Activated CD4-positive, alpha-beta T cell treated with anti-CD3 and anti-CD28 coated beads for 4 hours (primary cell): ENCODE measurements around the gene MYO1E.
"Not testable (repeated sequence)": the region's sequence is repeated elsewhere in the genome, so short reads cannot be mapped to it uniquely, and the experiment has no call there.

Source experiments
- DNase-seq, 2 donors: peaks; one replicate each; pipeline ENCODE4 v3.0.0-alpha.2; 2020

MYO1E gene

DNA sequence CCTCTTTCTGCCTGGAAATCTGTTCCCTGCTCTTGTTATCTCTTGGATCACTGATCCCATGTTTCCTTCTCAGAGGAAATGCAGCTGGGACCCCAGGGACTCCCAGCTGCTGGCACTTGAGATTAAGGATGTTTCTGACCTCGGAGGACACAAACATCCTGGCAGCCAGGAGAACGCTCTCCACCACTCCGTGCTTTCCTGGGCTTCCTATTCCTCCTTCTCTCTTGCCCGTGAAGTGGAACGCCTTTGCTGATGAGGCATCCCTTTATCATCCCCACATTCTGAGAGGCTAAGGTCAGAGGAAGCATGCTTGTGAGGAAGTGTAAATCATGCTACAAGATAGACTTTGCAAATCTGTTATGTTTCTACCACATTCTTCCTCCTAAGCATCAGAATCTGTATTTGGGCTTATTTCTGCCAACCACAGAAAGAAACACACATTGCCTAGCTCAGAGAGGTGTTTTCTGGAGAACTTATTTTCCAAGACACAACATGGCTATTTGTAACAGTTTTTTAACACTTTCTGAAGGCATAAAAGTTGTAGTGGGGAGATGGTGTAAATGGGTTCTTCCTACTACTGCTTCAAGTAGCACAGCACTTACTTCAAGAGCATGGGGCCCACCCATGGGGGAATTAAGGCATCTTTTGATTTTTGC is 191.6 kb downstream of the MYO1E start:
- no peak for DNase-seq

DNA sequence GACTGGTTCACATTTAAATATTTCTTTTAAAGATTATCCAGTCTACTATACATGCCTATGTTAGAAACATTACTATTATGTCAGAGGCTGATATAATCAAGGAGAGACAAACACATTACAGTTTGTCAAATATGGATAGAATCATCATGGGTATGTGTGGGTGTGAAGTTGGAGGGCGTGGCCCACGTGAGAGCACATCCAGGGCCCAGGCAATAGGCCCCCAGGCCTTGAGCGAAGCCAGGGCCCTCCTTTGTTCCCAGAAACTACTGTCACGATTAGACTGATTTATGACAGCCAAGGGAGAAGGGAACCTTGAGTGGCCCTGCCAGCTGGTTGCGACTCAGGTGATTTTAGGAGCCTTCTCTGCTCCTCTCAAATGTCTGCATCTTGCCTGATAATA is 193.0 kb downstream of the MYO1E start:
- DNase-seq: no peak

DNA sequence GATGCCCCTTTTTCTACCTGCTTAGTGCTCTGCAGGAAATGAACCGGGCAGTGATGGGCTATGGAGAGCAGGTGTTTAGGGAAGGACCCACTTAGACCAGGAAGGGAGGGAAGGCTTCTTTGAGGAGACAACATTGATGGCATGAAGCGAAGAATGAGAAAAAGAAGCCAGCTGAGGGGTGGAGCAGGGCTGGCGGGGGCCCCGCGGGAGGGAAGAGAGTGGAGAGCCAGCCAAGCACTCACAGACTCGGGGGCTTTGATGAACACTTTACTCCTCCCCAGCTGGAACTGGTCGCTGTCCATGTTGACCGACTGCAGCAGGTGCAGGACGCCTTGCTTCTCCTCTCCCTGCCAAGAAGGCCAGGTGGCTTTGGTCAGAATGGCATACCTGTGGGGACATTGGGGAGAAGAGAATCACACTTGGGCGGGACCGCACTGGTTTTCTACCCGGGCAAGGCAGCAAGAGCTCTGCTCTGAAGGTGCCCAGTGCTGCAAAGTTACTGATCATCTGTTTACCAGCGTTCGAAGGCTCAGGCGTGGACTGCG is 194.4 kb downstream of the MYO1E start:
- no peak for DNase-seq

DNA sequence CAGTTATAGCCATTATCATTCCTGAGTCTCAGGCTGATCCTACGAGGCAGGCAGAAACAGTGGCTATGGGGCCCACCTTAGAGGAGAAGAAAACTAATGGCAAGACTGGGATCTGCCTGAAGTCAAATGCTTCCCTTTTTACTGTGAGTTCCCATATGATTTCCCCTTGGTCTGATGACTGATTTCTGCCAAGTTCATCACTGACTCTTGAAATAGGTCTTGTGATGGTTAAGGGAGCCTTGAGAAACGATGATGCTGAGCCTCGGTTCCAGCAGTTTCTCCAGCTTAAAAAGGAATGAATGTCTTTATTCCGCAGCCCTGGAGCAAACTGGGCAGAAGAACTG is 195.4 kb downstream of the MYO1E start:
- DNase-seq: no peak

DNA sequence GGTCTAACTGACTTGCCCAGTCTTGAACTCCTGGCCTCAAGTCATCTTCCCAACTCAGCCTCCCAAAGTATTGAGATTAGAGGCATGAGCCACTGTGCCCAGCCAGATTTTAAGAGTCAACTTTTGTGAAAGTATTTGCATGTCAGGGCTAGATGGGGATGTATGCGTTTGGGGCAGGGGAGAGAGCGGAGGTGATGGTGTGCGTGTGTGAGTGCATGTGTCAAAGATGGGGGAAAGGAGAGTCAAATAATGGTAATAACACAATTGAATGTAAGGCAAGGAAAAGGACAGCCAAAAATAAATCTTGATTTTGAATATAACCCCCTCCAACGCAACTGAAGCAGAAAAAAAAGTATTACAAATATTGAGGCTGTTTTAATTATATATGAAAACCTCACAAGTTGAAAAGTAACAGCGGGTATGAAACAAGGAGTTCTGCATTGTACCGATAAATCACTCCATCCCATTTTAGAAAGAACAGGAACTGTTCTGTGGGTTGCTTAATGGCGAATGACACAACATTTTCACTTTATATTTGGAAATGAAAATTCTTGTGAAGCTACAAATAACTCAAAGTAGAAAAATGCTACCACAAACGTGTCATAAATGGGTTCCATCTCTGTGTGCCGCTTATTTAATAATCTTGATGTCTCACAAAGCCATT is 195.9 kb downstream of the MYO1E start:
- no peak for DNase-seq

DNA sequence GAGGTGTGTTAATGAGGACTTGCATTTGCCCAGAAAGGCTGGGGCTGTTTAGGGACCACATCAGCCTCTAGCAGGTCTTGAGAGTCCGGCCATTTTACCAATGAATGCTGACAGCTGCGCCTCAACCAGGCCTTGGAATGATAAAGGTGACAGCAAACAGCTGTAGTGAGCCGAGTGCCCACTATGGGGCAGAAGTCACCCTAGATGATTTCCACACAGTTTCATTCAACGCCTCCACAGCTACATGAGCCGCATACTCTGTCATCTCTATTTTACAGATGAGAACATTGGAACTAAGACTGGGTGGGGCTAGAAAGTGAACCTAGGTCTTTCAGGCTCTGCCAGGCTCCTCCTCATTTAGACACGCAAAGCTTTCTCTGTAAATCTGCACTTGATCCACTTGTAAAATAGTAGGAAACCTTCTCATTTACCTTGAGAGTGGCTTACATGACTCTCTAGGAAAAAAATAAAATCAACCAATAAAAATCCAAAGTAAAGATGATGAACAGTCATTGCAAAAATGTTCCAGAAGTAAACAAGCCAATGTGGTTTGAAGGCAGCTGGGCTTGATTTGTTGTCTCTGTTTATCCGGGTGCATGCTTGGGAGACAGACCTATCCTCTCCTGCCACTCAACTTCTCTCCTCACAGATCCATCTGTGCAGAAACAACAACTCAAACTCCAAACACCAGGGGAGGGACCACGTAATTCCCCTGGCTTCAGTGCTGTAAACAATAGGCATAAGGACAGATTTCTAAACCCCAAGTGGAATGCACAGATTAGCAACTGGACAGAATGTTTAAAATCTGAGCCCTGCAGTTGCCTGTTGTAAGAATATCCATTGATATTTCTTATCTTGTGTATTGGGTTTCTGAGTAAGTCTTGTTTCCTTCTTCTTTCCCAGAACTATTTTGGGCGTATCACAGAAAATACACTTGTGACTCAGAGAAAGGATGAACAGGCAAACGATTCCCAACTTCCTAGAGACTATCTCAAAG is 197.5 kb downstream of the MYO1E start:
- DNase-seq: peak; percentile 10 to 32

DNA sequence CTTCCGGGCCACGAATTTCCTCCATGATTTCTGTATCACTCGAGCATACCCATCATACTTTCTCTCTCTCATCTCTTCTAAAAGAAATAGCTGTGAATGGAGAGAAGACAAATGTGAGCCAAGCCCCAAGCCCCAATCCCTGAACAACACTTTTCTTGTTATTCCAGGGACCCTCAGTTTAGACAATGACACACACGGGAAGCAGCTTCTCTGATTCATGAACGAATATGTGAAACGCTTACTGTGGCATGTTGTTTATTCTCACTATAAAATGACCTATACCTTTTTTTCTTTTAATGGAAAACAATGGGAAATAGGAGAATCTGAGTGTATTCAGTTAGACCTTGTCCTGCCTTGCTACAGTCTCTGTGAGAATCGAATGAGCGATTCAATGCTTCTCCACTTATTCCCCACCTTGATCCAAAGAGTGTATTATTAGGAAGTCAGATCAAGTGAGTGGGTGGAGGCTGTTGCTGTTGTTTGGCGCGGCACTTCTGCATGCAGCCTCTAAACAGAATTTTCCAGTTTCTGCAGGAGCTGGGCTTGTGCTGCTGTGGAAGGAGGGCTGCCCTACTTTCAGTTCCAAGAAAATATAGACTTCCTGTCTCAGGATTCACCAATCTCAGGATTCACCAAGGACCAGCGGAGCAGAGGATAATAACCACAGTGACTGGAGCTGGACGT is 198.4 kb downstream of the MYO1E start:
- no peak for DNase-seq

DNA sequence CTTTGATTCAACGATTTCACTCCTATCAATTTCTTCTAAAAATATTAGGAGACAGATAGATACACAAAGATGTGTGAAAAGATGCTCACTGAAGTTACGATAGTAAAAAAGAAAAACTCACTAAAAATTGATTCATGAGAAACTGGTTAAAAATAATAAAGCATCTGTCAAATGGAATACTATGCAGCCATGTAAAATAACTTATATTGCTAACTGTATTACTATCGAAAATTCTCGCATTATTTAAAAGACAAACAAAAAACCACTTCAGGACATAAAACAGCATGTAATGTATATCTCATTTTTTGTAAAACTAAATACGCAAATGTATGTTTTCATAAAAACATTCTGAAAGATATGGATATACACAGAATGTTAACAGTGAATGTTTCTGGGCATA is 199.5 kb downstream of the MYO1E start:
- DNase-seq: no peak

DNA sequence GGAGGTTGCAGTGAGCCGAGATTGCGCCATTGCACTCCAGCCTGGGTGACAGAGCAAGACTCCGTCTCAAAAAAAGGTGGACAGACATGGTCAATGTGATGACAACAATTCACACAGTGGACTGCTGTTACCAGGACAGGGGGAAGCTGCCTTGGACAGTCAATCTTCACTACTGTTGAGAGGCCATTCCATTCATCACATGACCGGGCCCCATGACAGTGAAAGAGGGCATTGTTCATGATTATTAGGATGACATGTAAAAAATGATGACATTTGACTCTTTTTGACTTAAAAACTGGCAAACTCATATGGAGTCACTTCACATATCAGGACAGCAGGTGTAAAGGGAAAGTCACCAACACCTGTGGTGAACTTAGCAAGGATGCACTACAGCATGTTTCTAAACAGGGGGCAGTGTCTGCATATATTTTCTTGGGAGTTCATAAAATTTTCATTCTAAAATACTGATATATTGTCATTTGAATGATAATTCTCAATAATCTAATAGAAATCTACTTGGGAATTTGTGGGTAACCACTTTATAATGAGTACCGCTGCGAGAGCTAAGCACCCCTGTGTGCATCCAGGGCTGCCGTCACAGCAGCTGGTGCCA is 200.3 kb downstream of the MYO1E start:
- DNase-seq: no peak

DNA sequence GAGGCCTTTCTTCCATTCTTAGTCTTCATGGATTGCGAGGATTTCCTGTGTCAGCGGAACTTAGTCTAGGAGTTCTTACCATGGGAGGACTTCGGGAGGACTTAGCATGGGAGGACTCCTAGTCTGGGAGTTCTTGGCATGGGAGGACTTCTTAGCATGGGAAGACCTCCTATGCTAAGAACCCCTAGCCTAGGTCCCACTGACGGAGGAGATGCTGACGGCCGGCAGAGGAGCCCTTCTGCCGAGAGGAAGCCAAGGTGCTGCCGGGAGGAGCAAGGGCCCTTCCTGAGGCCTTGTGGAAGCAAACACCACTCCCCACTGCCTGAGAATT is 201.6 kb downstream of the MYO1E start:
- DNase-seq: no peak

DNA sequence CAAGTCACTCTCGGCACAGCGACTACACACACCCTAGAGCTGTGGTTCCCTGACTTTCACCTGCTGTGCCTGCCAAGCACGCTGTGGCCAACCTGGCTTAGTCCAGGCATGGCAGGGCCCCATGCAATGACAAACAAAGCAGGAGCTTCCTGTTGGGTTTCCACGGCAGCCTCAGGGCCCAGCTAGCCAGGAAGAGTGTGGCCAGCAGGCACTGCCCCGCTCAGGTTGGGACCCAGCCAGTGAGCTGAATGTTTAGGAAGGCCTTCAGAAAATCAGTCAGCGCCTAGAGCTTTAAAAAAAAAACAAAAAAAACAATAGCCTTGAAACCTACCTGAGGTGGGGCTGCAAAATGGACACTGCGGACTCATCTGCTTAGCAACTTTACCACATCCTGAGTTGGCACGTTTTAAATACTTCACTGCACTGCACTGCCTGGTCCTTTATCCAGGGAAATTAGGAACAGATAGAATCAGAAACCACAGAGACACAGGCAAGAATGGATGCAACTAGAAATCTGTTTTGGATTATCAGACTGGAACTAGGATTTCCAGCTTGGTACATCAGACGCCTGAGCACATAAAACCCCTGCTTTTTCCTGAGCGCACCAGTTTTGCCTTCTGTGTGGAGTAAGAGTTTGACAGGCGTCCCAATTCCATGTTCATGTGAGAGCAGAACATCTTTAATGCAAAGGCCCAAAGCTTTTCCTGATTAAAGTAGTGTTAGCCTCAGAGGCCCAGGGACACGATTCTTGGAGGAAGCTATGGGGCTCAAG is 202.2 kb downstream of the MYO1E start:
- DNase-seq: no peak

DNA sequence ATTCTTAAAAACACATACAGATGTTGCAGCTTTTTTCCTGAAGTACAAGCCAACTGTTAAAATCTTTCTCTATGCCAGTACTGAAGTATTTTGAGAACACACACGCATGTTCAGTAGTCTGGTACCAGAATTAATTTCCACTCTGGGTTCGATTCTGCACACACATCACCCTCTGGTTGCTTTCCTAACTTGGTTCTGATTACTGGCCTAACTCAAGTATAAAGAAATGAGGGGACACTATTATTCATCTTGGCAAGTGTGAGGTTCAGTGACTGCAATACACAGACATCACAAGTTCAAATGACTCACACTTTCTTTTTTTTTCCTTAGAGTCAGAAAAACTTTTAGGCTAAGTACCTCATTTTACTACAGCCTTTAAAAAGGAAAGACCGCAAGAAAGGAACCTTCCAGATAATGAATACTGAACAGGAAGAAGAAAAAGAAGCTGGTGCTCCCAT is 203.4 kb downstream of the MYO1E start:
- DNase-seq: no peak

DNA sequence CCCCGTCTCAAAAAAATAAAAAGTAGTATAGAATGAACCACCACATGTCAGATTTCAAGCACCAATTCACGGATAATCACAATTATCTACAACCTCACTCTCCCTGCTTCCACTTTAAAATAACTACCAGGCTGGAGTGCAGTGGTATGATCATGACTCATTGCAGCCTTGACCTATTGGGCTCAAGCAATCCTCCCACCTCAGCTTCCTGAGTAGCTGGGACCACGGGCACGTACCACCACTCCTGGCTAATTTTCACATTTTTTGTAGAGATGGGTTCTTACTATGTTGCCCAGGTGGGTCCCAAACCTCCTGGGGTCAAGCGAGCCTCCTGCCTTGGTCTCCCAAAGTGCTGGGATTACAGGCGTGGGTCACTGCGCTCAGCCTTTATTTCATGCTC is 204.1 kb downstream of the MYO1E start:
- DNase-seq: no peak

DNA sequence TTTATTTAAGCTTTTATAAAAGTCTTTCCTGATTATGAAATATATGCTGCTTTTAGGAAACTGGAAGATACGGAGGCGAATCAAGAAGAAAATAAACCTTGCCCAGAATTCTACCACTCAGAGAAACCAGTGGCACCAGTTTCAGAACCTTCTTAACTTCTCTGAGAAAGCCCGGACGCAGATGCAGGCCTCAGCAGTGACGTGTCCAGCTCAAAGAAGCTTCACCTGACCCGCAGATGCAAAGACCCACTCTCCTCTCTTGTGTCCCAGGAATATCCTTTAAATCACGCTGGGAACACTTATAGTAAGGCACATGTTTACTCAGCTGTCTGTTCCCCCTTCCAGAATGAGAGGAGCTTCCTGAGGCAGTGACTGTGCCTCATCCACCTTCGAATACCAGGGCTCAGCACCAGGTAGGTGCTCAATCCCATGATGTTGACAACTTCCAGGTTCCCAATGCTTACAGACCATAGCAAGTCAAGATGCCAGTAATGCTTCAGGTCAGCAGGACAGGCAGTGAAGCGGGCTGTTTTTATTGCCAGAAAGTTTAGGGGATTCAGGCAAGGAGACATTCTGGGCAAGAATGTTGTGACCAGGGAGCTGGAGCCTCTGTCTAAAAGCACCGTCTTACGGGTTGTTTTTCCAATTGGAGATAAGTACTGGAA is 205.9 kb downstream of the MYO1E start:
- no peak for DNase-seq

DNA sequence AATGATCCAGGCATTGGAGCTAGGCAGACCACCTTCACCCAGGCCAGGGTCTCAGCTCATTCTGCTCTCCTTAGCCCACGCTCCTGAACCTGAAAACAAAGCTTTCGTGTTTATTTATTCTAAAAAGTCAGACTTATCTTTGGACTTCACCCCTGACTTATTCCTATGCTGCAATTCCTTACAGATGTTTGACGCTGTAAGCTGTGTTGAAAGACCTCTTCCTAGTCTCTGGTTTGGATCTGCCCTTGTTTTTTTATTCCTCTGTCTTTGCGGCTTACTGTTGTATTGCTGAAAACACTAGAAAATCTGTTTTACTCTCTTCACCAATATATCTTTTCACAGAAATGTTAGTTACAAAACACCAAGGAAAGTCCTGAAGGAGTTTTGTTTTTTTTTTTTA is 206.5 kb downstream of the MYO1E start:
- no peak for DNase-seq

DNA sequence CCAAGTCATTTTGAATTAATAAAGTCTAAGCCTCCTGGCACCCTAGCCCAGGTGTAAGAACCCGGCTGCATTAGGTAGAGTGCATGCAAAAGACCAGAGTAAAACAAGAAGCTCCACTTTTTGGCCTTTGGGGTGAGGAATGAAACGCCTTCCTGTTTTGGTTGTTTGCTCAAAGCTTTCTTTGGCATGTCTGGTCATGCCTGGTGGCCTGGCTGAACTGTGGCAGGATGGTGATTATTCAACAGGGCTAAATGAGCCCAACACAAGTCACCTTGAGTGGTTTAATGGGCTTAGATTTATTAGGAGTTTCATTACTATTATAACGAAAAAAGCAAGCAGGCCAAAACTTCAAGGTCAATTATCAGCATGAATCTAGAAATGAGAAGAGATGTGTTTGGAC is 206.9 kb downstream of the MYO1E start:
- no peak for DNase-seq

DNA sequence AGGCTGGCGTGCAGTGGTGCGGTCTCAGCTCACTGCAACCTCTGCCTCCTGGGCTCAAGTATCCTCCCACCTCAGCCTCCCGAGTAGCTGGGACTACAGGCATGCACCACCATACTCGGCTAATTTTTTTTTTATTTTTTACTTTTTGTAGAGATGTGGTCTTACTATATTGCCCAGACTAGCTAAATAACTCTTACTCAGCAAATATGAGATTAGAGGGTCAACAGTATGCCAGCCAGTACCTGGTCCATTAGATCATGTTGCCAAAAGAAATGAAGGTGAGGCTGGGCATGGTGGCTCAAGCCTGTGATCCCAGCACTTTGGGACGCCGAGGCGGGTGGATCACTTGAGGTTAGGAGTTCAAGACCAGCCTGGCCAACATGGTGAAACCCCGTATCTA is 210.6 kb downstream of the MYO1E start:
- not testable (repeated sequence) for DNase-seq

DNA sequence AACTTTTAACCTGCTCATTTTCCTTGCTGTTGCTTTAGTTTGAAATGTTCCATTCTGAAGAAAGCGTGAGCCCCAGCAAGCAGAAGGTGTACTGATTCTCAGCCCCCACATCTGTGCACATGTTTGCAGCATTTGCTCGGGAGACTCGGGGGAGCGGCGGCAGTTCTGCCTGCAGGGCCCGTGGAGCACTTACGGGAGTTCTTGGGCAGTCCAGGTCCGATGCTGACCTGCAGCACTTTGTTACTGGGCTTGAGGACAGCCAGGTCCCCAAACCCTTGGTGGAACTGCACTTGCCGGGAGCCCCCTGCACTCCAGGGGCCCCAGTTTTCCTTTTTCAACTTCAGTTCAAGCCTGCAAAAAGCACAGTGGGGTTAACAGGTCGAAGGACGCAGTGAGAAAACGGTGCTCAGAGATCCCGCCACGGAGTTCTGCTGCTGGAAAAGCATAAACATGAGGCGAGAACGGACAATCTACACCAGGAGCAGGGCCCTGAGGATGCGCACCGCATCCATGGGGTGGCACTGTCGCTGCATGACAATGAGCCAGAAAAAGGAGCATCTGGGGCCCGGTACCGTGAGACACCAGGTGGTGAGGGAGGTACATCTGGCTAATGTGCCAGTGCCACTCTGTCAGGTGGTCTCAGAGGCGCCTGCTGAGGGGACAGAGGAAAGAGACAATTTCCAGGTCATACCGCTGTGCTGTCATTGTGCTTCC is 211.6 kb downstream of the MYO1E start:
- DNase-seq: no peak

DNA sequence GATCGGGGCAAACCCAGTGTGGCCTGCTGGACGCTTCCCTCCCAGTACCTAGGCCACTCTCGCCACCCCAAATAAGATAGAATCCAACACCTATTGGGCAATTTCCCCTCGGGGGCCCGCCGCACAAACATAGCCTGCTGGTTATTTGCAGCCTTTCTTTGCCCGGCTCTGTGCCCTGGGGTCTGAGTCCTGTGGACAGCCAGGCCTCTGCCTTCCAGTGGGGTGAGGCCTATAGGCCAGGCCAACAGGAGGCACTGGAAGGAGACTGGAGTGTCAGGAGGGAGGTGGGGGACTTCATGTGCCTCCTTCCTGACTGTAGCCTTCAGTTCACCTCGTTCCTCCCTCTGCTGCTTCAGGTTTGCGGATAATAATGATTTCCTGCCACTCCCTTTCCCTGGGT is 213.5 kb downstream of the MYO1E start:
- no peak for DNase-seq

DNA sequence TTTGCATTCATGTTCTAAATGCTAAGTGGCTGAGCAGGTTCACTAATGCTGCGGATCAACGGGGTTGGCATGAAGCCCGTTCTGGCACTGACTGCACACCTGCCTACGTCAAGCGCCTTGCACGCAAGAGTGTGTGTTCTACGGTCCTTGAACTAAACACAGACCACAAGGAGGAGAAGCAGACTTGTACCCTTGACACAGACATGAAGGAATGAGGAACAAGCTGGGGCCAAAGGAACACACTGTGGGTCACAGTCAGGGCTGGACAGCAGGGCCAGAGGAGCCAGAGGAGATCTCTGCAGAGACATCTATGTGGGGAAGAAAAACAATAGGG is 214.0 kb downstream of the MYO1E start:
- DNase-seq: no peak
